Stimulated activated CD4-positive, alpha-beta T cell treated with anti-CD3 and anti-CD28 coated beads, Interleukin-15, amount 100 ng/mL, for 1 hour (primary cell): Measurements from ENCODE around the gene AASS.

Experiments used
- DNase-seq, 2 donors: peaks; one replicate each; pipeline ENCODE4 v3.0.0-alpha.2; 2020; ENCODE audit warnings: low read depth in 1 of 2, low spot score in 1 of 2

AASS gene

DNA sequence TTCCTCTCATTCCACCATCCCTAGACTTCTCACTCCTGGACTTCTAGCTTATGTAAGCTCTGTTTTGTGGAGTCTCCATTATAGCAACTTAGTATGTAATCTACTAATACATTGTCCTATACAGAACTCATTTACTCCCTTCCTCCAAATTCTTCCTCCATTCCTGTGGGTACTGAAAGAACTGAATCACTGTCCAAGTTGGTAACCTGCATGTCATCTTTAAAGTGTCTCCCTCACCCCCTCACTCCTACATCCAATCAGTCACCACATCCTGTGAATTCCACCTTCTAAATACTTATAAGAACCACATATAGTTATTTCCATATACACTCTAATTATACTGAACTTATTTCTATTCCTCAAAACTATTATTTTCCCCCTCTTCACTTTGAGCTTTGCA lies 20.3 kb downstream of the AASS start:
- no peak for DNase-seq

DNA sequence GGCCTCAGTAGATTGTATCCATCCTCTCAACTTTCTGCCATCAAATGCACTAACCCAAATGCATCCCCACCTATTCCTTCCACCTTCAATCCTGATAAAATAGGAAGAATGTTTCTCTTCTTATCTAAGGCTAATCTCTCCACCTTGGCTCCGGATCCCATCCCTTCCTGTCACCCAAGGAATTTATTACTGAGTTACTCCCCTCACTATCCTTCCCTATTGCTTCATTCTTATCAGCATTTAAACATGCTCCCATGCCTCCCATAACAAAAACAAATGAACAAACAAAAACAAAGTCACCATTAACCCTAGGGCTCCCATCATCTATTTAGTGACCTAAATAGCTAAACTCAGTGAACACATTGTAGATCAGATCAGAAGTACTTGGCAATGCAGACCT lies 25.3 kb downstream of the AASS start:
- DNase-seq, result no peak

DNA sequence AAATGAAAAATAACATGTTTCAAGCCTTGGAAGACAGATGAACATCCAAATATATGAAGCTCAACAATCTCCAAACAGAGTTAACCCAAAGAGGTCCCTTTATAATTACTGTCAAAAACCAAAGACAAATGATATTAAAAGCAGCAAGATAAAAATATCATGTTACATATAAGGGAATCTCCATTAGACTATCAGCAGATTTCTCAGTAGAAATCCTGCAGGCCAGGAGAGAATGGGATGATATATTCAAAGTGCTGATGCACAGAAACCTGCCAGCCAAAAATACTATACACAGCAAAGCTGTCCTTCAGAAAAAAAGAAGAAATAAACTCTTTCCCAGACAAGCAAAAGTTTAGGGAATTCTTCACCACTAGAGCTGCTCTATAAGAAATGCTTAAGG lies 41.0 kb downstream of the AASS start:
- DNase-seq, result no peak

DNA sequence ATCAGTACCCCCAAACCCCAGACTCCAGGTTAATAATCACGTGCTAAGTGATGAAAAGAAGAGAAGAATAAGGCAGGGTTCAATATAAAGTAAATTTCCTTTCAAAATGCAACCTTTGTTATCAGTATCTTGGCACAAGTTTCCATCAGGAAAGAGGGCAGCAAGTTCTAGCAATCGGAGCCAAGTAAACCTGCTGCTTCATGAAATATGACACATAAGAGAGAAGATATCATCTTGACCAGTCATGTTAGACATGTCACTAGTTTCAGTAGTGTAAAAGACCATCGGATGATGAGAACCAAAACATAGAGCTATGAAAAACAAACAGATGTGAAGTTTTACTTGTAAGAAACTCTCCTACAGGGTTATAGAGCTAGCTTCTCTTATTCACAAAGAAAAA lies 44.0 kb downstream of the AASS start:
- DNase-seq, result no peak

DNA sequence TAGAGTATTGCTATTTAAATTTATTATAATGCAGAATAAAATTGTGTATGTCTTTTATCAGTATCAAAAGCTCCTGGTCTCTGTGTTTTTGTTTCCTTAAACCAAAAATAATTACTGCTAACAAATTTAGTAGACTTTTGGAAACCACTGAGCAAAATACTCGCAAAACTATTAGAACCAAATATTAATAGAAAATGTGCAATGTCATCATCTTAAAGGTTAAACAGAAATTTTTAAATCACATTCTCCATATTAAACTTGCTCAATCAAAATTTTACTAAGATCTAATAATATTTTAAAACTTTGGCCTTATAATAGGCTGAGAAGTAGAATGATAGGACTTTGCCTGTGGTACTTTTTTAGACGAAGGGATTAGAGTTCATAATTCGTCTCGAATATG lies 48.4 kb downstream of the AASS start:
- no peak for DNase-seq

DNA sequence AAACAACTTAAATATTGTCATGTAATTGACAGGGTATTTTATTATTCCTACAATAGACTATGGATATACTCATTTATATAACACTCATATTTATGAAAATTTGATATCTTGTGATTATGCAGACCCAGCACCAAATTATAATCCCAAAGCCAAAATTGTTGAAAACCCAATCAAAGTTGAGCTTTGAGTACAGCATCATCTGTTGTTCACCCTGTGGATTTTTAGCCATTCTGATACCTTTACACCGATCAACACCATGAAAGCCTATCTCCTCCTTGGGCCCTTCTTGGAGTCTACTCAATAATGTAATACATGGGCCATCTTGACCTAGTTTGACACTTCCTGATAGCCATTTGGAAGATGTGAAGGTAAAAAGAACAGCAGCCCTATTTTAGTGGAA lies 49.5 kb downstream of the AASS start:
- DNase-seq, result no peak

DNA sequence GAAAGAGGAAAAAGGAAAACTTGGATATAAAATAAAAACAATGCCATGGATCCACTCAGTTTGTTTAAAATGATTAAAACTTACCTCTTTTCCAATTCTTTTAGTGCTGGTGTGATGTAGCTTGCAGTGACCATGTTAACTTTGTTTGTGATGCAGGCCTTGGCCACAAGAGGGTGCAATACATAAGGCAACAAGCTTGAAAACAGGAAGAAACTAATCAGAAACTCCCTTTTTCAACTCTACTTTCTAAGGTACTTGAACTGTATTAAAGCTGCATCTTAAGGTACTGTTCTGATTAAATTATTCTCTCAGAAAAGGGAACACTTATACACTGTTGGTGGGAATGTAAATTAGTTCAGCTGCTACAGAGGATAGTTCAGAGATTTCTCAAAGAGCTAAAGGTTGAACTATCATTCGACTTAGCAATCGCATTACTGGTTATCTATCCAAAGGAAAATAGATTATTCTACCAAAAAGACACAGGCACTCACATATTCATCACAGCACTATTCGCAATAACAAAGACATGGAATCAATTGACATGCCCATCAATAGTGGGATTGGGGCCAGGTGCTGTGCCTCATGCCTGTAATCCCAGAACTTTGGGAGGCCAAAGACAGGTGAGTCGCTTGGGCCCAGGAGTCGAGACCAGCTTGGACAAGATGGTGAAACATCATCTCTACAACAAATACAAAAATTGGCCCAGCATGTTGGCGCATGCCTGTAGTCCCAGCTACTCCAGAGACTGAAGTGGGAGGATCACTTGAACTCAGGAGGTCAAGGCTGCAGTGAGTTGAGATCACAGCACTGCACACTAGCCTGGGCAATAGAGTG lies 50.9 kb downstream of the AASS start:
- DNase-seq, result peak; percentile 3 to 6

DNA sequence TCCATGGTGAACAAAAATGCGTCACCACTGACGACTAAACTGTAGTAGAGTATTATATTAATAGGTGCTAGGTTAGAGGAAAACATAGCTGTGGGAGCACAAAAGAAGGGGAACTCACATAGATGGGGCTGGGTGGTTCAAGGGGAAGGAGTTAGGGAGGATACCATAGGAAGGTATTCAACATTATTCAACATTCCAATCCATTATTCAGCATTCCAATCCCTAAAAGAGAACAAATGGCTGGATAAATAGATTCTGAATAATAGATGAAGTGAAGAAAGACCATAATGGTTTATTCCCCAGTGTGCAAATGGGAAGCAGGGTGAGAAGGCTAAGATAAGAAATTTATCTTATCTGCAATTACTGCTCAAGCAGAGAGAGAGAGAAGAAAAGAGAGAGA lies 61.4 kb downstream of the AASS start:
- DNase-seq, result no peak

DNA sequence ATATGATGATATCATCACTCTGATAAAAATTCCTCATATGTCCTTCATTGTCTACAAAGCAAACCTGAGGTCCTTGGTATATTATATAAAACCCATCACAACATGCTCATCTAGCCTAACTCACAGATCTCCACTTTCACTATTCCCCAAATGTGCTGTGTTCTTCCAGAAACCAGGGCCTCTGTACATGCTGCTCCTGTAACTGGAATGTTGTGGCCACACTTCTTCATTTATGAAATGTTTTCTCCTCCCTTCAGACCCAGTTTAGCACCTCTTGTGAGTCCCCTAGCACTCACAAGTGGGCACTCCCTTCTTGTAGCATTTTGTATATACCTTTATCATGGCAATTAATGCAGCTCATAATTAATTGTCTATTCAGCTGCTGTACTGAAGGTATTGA lies 61.9 kb downstream of the AASS start:
- DNase-seq, result no peak

DNA sequence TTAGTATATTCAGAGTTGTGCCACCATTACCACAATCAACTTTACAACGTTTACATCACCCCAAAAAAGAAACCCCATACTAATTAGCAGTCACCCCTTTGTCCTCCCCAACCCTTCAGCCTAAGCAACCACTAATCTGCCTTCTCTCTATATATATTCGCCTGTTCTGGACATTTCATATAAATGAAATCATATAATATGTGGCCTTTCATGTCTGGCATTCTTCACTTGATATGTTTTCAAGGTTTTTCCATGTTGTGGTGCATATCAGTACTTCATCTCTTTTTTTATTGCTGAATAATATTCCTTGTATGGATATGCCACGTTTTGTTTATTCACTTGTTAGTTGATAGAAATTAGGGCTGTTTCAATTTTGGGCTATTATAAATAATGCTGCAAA lies 70.4 kb downstream of the AASS start:
- DNase-seq, result no peak

DNA sequence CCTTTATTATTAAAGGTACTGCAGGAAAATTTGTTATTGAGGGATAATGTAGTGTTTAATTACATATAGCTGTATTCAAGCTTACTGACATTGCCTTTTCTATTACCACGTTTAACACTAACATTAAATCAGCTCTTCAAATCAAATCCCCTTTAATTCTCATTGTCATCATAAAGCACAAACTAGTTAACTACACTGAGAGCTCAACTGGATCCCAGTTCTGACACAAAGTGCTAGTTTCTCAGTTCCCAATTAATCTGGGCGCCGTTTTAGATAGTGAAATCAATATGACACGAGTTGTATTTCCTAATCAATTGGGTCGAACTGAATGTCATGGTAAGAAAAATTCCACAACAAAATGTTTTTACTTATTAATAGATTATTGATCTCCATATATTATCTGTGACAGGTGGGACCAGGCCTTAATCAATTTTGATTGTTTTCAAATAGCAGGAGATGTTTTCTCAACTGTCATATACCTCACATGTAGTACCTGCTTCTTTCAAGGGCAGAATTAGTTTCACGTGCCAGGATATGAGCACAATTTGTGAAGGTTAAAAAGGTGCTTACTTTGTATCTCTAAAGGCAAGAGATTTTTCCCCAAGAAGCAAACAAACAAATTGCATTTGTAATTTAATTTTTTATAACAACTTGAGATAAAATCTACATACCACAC lies 71.0 kb downstream of the AASS start:
- DNase-seq, result no peak

DNA sequence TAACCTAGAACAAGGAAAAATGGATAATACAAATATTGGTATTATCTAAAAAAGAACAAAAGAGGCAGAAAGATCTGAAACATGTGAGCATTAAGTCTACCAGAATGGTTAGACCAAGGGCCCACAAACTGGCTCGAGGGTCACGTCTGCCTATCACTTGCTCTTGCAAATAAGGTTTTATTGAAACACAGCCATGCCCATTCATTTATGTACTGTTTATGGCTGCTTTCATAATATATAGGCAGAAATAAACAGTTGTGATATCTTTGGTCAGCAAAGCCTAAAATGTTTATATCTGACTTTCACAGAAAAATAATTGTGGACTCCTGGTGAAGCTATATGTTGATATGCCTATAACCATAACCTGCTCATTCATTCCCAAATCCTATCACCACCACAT lies 71.8 kb downstream of the AASS start:
- DNase-seq, result no peak

DNA sequence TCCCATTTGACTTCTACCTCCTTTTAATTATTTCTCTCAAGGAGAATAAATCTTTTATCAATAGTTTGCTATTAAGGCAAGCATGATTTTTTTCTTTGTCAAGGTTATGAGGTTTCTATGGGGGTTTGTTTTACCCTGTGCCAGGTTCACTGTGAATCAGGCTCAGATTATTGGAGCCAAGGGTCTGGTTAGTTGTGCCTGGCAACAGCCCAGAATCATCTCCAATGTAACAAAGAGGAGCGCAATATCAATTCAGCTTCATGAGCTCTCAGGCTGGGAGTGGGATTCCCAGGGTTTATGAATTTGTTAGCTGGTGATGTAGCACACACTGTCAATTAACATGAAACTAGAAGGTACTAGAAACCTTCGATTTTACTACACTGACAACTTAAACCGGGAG lies 73.2 kb downstream of the AASS start:
- DNase-seq, result no peak

DNA sequence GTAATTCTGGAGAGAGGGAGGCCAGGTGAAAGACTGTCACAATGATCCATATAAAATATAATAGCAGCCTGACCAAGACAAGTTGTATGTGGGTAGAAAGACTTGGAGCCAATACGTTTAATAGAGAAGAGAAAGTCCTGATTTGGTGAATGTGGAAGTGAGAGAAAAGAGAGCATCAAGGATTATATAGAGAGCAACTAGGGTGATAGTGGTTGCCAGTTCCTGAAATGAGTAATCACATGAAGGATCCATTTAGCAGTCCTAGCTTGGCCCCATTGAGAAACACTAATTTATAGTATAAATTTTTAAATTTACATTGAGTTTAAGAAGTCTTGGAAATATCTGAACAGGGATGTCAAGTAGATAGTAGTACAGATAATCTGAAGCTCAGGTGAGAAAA lies 74.0 kb downstream of the AASS start:
- DNase-seq, result no peak

DNA sequence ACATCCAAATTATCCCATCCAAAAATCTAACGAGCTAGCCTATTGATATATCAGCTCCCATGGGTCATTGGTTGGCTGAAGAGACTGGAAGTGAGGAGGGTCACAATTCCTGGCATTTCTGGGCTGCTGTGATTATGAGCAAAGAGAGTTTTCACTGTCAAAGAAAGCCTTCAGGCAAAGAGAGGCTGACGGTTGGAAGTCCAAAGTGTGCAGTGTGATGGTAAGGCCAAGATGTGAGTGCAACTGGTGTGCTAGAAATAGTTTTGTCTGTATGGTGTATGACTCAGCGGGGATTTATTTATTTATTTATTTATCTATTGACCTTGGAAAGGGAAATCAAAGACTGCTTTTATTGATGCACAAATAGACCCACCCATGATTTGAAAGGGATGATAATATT lies 75.0 kb downstream of the AASS start:
- DNase-seq, result no peak

DNA sequence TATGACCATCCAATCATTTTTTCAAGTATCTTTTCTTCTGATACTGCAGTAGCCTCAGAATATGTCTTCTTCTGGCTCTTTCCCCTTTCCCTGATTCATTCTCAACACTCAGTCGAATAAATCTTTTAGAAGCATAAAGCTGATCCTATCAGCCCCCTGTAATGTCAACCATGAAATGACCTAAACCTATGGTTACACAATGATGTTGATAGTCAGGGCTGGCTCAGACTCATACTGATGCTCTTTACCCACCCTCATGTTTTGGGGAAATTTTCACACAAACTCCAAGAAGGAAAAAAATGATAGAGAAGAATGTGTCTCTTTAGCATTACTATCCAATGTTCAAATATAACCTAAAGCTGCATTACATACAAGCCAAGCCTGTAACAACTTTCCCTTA lies 76.0 kb downstream of the AASS start:
- DNase-seq, result no peak

DNA sequence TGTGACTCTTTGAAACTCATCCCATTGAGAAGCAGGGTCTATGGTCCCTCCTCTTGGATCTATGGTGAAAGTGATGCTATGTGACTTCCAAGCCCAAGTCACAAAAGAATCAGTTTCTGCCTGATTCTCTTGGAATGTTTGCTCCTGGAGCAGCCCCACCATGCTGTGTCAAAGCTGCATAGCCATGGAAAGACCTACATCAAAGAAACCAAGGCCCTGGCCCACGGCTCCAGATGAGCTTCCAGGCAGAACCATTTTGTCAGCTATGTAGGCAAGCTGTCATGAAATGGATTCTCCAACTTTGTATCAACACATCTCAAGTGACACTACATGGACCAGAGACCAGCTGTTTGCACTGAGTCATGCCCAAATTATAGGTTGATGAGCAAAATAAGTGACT lies 77.0 kb downstream of the AASS start:
- DNase-seq, result no peak

DNA sequence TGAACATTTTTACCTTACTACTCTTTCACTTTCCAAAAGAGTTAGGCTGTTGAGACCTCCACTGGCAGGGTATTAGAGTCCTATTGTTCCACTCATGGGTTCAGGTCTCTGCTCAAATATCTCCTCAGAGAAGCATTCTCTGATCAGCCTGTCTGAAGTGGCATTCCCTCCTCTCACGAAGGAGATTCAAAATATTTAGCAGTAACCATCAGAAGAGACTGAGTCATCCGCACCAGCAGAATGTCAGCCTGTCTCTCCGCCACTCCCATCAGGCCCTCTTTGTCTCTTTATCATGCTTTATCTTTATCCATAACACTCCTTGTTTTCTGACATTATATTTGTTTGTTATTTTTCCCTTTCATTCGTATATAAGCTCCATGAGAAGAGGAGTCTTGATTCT lies 79.1 kb downstream of the AASS start:
- DNase-seq, result no peak

DNA sequence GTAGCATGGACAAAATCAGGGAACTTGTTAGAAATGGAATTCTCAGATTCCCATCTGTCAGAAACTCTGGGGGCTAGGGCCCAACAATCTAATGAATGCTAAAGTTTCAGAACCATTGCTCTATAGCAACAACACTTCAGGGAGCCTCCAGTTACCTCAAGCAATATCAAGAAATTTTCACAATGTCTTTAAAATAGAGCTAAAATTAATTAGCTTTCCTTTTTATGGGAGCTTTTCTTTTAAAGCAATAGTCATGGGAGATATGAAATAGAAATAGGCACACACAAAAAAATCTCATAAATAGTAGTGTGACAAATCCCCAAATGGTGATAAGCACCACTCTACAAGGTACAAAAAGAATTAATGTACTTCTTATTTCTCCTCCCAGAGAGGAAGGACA lies 80.9 kb downstream of the AASS start:
- DNase-seq, result no peak

DNA sequence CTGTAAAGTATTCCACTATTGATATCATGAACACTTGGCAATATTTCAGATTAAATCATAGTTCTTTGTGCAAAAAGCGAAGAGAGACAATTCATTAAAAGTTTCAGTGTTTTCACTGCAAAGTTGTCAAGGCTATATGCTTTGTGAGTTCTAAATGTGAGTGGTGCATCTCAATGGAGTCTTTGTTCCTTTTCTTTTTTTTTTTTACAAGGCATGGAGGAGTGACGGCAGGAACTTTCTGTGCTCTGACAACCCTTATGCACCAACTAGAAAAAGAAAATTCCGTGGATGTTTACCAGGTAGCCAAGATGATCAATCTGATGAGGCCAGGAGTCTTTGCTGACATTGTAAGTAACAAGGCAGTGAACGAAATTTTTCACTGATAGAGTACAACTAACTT lies 84.5 kb downstream of the AASS start:
- DNase-seq, result no peak

DNA sequence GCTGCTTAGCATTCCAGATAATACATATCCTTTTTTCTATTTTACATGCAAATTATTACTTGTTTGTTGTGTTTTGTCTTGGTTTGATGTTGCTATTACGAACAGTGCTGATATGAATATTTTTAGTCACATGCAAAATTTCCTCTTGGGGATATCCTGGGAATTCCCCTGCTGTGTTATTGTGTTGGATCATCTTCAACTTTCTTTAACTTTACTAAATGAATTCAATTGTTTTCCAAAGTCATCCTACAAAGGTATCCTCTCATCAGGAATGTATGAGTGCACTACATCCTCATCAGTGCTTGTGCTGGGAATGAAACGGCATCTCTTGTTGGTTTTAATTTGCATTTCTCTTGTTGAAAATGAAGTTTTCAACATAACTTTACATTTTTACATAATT lies 87.1 kb downstream of the AASS start:
- no peak for DNase-seq

DNA sequence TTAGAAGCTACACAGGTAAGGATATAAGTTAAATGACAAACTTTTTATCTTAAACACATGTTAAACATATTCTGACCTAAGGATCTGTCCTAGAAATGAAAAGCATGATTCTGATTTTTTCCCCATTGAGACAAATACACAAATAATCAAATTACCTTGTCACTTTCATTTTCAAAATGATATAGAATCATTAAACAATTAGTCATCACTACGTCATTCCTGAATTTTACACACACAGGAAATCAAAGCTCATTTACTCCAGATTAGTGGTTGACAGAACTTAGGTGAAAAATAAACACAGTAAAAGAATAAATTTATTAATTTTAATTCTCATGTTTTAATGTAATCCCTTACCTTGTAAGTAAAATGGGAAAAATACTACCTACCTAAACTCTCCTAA lies 89.0 kb downstream of the AASS start:
- no peak for DNase-seq

DNA sequence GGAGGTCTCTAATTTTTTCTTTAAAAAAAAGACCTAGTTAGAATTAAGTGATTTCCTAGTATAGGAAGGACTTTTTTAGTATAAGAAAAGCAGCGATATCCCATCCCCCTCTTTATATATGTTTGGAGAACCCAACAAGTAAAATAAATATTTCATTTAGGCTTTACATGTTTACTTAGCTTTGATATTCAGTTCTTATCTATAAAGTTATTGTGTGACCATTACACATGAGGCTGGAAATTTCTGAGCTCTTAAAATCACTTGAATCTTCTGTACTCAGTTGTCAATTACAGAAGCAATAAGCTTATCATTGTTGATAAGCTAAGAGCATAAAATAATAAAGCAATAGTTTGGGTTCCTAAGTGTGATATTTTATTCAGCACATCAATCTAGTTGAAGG lies 89.7 kb downstream of the AASS start:
- DNase-seq, result no peak
